Testis (tissue), 3 donors: Measurements from ENCODE around the gene ASB8. TPM values are rescaled to one million over a fixed set of nuclear protein-coding genes. Genes with fewer than 3 reads are reported as not detected.
"Not testable (repeated sequence)": the region's sequence is repeated elsewhere in the genome, so short reads cannot be mapped to it uniquely, and the experiment has no call there.

ENCODE experiments used
- DNase-seq: peaks from one replicate; pipeline ENCODE4 v3.0.0-alpha.2; 2019
- H3K27ac ChIP-seq, 2 donors: fragments of 200-600 bp; sonication (generic); one replicate each; pipeline ENCODE4 v1.5.1; 2019
- H3K27me3 ChIP-seq: fragments of 200-600 bp; sonication (generic); one replicate; pipeline ENCODE4 v1.5.1; 2019
- H3K36me3 ChIP-seq: fragments of 200-600 bp; sonication (generic); one replicate; pipeline ENCODE4 v1.5.1; 2017; ENCODE audit warnings: low read depth; ENCODE audit errors: missing control alignments
- H3K4me1 ChIP-seq: fragments of 200-600 bp; sonication (generic); one replicate; pipeline ENCODE4 v1.5.1; 2019
- H3K4me3 ChIP-seq, 2 donors: fragments of 200-600 bp; sonication (generic); one replicate each; pipeline ENCODE4 v1.5.1; 2017 to 2019
- H3K9me3 ChIP-seq: fragments of 200-600 bp; sonication (generic); one replicate; pipeline ENCODE4 v1.5.1; 2017
- POLR2A ChIP-seq: fragments of 450-650 bp; IDR thresholded peaks from one replicate; pipeline ENCODE4 v1.6.1; 2017; ENCODE audit warnings: antibody characterized with exemption, mild to moderate bottlenecking, moderate library complexity
- WGBS, 2 donors: methylation state at CpG; one replicate each; pipeline ENCODE4 v1.1.5; 2018; 5-methylcytosine and 5-hydroxymethylcytosine counted together
- intact Hi-C: fragments of 100-400 bp; cut with DNase I; formaldehyde crosslinking; loops from one replicate; pipeline ENCODE4 v1.15.1; 2023; ENCODE audit warnings: low total_unique reads
- polyA plus RNA-seq: library from polyadenylated mRNA; stranded (reverse); fragments of 350-450 nt; fragmentation: Illumina TruSeq; extraction: RNeasy Lipid Tissue Mini Kit (QIAGEN cat#74804); gene quantifications from one replicate; pipeline ENCODE4 v1.2.3, GENCODE V29; 2014; ENCODE audit warnings: low read depth, low replicate concordance; ENCODE audit not compliant: insufficient read depth
- total RNA-seq, 2 donors: library from RNA; depleted of rRNA; stranded (reverse); fragments of >200 nt; gene quantifications; one replicate each; pipeline ENCODE4 v1.2.3, GENCODE V29; 2016
- TF ChIP-seq, protein P1 (sequence below), 3 experiments: fragments of 450-650 bp in 2 of 3; fragments of 200-600 bp in 1 of 3; sonication (generic) in 1 of 3; IDR thresholded peaks; one replicate each; pipeline ENCODE4 v1.5.1; 2016 to 2019; ENCODE audit warnings: antibody characterized with exemption in 3 of 3, mild to moderate bottlenecking in 2 of 3, moderate library complexity in 1 of 3

The ASB8 gene
- total and polyA plus RNA-seq, 3 donors from 2014 or later = 34.7 to 55.4 (median 46.8) TPM

DNA sequence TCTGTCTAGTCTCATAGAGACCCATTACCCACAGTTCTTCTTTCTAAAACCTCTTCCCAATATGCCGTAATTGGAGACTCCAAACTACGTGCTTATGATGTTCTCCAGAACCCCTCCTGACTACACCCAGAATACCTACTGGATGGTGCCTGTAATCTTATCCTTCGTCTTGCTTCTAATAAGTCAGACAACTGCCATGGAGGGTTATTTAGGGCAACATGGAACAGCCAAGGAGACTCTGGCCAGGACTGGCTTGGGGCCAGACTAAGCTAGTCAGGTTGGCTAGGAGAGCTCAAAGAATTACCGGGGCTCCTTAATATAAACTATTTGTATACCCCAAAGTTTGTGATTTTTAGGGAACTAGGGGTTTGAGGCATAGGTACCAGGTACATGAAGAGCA is 31.3 kb downstream of the ASB8 start:
- TF ChIP-seq, protein P1, sequence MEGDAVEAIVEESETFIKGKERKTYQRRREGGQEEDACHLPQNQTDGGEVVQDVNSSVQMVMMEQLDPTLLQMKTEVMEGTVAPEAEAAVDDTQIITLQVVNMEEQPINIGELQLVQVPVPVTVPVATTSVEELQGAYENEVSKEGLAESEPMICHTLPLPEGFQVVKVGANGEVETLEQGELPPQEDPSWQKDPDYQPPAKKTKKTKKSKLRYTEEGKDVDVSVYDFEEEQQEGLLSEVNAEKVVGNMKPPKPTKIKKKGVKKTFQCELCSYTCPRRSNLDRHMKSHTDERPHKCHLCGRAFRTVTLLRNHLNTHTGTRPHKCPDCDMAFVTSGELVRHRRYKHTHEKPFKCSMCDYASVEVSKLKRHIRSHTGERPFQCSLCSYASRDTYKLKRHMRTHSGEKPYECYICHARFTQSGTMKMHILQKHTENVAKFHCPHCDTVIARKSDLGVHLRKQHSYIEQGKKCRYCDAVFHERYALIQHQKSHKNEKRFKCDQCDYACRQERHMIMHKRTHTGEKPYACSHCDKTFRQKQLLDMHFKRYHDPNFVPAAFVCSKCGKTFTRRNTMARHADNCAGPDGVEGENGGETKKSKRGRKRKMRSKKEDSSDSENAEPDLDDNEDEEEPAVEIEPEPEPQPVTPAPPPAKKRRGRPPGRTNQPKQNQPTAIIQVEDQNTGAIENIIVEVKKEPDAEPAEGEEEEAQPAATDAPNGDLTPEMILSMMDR (IDR thresholded peaks at IDR 0.05) = no peak
- no peak overlapping the region for H3K4me3 ChIP-seq
- no peaks in the 10 kb centered on the region for H3K4me1 ChIP-seq
- H3K27me3 ChIP-seq = no peaks in the 10 kb centered on the region
- no peak overlapping the region for H3K27ac ChIP-seq
- H3K36me3 ChIP-seq = no peaks in the 10 kb centered on the region
- DNase-seq = no peak
- intact Hi-C loops = no loop called here
- WGBS, 2 donors = 80 to 84% methylated on average over 4 of the region's 4 CpGs
- no peaks in the 10 kb centered on the region for H3K9me3 ChIP-seq

DNA sequence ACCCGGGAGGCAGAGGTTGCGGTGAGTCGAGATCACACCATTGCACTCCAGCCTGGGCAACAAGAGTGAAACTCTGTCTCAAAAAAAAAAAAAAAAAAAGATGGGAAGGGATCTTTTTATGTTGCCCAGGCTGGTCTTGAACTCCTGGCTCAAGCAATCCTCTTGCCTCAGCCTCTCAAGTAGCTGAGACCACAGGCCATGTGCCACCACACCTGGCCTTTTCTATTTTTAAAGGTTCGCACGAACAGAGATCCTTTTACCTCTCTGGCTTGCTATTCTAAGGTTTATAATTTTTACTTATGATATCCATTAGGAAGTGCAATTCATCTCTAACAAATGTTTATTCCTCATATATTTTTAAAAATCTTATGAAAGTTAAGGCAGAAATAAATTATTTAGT is 31.8 kb downstream of the ASB8 start:
- H3K36me3 ChIP-seq, intact Hi-C loops, H3K4me3 ChIP-seq, H3K27ac ChIP-seq, H3K9me3 ChIP-seq, DNase-seq, H3K27me3 ChIP-seq, H3K4me1 ChIP-seq: not testable (repeated sequence)
- WGBS, 2 donors = 95 to 97% methylated on average over 5 of the region's 5 CpGs

DNA sequence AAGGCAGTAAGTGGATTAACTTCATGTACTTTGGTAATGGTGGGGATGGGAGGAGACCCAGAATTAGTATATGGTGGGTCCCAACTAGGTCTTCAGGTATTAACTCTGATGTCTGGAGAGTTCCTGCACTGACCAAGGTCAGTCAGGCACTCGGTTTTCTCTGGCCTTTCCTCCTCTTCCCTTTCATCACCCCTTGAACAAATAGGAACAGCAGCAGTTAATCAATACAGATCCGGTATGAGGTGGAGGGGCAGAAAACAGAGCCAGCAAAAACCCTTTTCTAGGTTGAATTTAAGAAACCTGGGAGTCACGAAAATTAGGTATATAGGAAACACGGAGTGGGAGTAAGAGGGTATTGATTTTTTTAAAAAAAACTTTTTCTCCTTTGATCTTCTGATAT is 34.1 kb downstream of the ASB8 start:
- Histone ChIP-seq H3K9me3 (no peaks in the 10 kb centered on the region), H3K27ac (no peak overlapping the region), H3K27me3 (no peaks in the 10 kb centered on the region), H3K36me3 (no peaks in the 10 kb centered on the region), H3K4me3 (no peak overlapping the region), H3K4me1 (peaks cover 9% of the 10 kb centered on the region)
- 73 to 78% methylated on average over 4 of the region's 4 CpGs for WGBS, 2 donors
- intact Hi-C loops = no loop called here
- TF ChIP-seq, protein P1 (IDR thresholded peaks at IDR 0.05) = no peak
- no peak for TF ChIP-seq POLR2A
- DNase-seq = no peak

DNA sequence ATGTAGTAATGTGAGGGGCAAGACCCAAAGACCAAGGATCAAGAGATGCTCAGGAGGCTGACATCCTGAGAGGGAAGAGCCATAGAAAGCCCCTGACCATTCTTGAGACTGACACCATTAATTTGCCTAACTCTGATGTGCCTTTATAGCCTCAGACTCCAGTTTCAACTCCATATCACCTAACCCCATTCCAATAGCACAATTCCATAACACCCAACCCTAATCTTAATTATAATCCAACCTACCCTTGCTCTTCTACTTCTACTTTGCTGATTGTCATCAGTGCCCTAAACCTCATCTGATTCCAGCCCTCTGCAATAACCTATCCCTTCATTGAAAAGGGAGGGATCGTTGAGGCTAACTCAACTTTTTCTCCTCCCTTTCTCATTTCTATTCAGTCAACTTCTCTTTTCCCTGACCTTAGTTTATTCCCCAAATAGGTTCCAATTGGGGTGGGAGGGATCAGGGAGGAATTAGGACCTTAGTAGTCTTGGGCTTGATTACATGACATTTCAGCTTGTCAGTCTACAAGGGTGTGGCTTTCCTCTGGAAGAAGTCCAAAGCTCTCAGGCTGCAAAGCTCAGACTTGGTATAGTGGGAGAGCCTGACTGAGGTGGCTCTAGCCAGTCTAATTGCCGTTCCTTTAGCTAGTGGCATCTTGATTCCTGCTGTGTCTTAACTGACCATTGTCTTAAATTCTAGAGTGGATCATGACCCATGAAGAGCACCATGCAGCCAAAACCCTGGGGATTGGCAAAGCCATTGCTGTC is 35.1 kb downstream of the ASB8 start:
- 90 to 99% methylated on average over 2 of the region's 2 CpGs for whole genome bisulfite sequencing, 2 donors
- no peak for DNase-seq
- intact Hi-C loops = no loop called here
- Histone ChIP-seq H3K4me1 (peaks cover 9% of the 10 kb centered on the region), H3K27me3 (no peaks in the 10 kb centered on the region), H3K36me3 (no peaks in the 10 kb centered on the region), H3K9me3 (no peaks in the 10 kb centered on the region), H3K27ac (no peak overlapping the region), H3K4me3 (no peak overlapping the region)
- TF ChIP-seq POLR2A = no peak
- TF ChIP-seq, protein P1 (IDR thresholded peaks at IDR 0.05) = no peak

DNA sequence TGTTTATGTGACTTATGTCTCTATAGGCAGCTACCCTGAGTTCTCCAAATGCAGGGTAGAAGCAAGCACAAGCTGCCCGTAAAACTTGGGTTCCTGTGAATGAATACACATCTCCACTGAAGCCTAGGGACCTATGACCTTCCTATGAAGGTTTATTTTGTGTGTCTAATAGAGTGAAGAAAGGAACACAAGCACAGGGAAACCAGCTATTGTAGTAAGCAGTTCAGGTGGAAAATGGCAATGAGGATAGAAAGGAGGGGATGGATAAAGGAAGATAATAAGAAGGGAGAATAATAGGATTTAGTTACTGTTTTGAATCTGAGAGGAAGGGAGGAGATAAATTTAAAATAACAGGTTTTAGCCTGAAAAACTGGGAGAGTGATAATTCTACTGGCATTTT is 35.8 kb downstream of the ASB8 start:
- no peak overlapping the region for H3K27ac ChIP-seq

More for the DNA sequence above, 35.8 kb downstream of the ASB8 start:
- WGBS, 2 donors = 93 to 100% methylated on average over 1 of the region's 1 CpG
- intact Hi-C loops = no loop called here
- H3K36me3 ChIP-seq = no peaks in the 10 kb centered on the region
- H3K4me1 ChIP-seq = peaks cover 9% of the 10 kb centered on the region
- DNase-seq = no peak
- no peak overlapping the region for H3K4me3 ChIP-seq
- H3K27me3 ChIP-seq = no peaks in the 10 kb centered on the region
- H3K9me3 ChIP-seq = no peaks in the 10 kb centered on the region
- TF ChIP-seq, protein P1 (IDR thresholded peaks at IDR 0.05) = no peak
- TF ChIP-seq POLR2A = no peak
